HEK293 (cell line): ENCODE data around the gene ANKRD22.

ENCODE experiments used
- CTCF ChIA-PET: fragments of 350-600 bp; formaldehyde crosslinking; extraction: SDS; loops from one replicate; lab custom pipeline; 2021; ENCODE audit warnings: antibody characterized with exemption; lab: Yijun Ruan, JAX
- POLR2A ChIA-PET: fragments of 300-600 bp; formaldehyde crosslinking; extraction: SDS; loops from one replicate; lab custom pipeline; 2020; ENCODE audit warnings: antibody characterized with exemption, inconsistent platforms; lab: Yijun Ruan, JAX
- H3K27ac ChIP-seq: fragments of 200-500 bp; sonication (Bioruptor generic); 2 replicates; pipeline ENCODE4 v1.5.1; 2014; ENCODE audit warnings: low read depth, low read length, control low read depth, inconsistent platforms; ENCODE audit errors: extremely low read depth
- H3K36me3 ChIP-seq, 2 experiments: fragments of 200-500 bp in 1 of 2; sonication (Bioruptor generic) in 1 of 2; 1 replicate in 1 of 2; 2 replicates in 1 of 2; pipeline ENCODE4 v1.5.1; 2014 to 2017; ENCODE audit warnings: inconsistent platforms in 2 of 2, low read length in 2 of 2; ENCODE audit not compliant: control insufficient read depth in 2 of 2, insufficient read depth in 1 of 2
- H3K4me1 ChIP-seq: fragments of 200-500 bp; sonication (Bioruptor generic); 2 replicates; pipeline ENCODE4 v1.5.1; 2014; ENCODE audit warnings: mild to moderate bottlenecking, low read length, inconsistent platforms; ENCODE audit not compliant: control insufficient read depth, insufficient read depth
- H3K4me3 ChIP-seq: 2 replicates; pipeline ENCODE4 v1.5.1; 2011; ENCODE audit warnings: low read depth, mild to moderate bottlenecking, control low read depth, low read length, moderate library complexity
- H3K9me3 ChIP-seq: fragments of 200-500 bp; sonication (Bioruptor generic); 2 replicates; pipeline ENCODE4 v1.5.1; 2014; ENCODE audit warnings: low read depth, low read length, inconsistent platforms; ENCODE audit not compliant: control insufficient read depth, insufficient read depth
- BCL11B ChIP-seq: fragments of 450-650 bp; formaldehyde crosslinking; IDR thresholded peaks from 2 replicates; pipeline ENCODE4 v1.5.1; 2016; ENCODE audit warnings: low read depth, missing biosample characterization, missing genetic modification characterization
- GLI4 ChIP-seq: fragments of 450-650 bp; formaldehyde crosslinking; IDR thresholded peaks from 2 replicates; pipeline ENCODE4 v1.5.1; 2016; ENCODE audit warnings: missing biosample characterization, missing genetic modification characterization
- HIC1 ChIP-seq: fragments of 450-650 bp; formaldehyde crosslinking; IDR thresholded peaks from 2 replicates; pipeline ENCODE4 v1.5.1; 2016; ENCODE audit warnings: missing biosample characterization, missing genetic modification characterization
- KLF17 ChIP-seq: fragments of 450-650 bp; formaldehyde crosslinking; IDR thresholded peaks from 2 replicates; pipeline ENCODE4 v1.5.1; 2016; ENCODE audit warnings: missing biosample characterization, missing genetic modification characterization
- MYNN ChIP-seq: fragments of 450-650 bp; formaldehyde crosslinking; IDR thresholded peaks from 2 replicates; pipeline ENCODE4 v1.5.1; 2016; ENCODE audit warnings: missing biosample characterization, missing genetic modification characterization, borderline replicate concordance
- OSR2 ChIP-seq: fragments of 450-650 bp; formaldehyde crosslinking; IDR thresholded peaks from 2 replicates; pipeline ENCODE4 v1.5.1; 2016; ENCODE audit warnings: missing biosample characterization, missing genetic modification characterization
- PRDM10 ChIP-seq: fragments of 450-650 bp; formaldehyde crosslinking; IDR thresholded peaks from 2 replicates; pipeline ENCODE4 v1.5.1; 2016; ENCODE audit warnings: missing biosample characterization, missing genetic modification characterization
- TRIM28 ChIP-seq: IDR thresholded peaks from 2 replicates; pipeline ENCODE4 v1.6.1; 2011; ENCODE audit warnings: low read length, control low read depth, borderline replicate concordance
- YY2 ChIP-seq: fragments of 450-650 bp; formaldehyde crosslinking; IDR thresholded peaks from 2 replicates; pipeline ENCODE4 v1.5.1; 2016; ENCODE audit warnings: missing biosample characterization, missing genetic modification characterization
- ZNF140 ChIP-seq: fragments of 450-650 bp; formaldehyde crosslinking; IDR thresholded peaks from 2 replicates; pipeline ENCODE4 v1.5.1; 2016; ENCODE audit warnings: missing biosample characterization, missing genetic modification characterization
- ZNF169 ChIP-seq: fragments of 450-650 bp; formaldehyde crosslinking; IDR thresholded peaks from 2 replicates; pipeline ENCODE4 v1.5.1; 2016; ENCODE audit warnings: missing biosample characterization, missing genetic modification characterization
- ZNF266 ChIP-seq: fragments of 450-650 bp; formaldehyde crosslinking; IDR thresholded peaks from 2 replicates; pipeline ENCODE4 v1.5.1; 2016; ENCODE audit warnings: missing biosample characterization, missing genetic modification characterization, low read depth
- ZNF292 ChIP-seq: fragments of 450-650 bp; formaldehyde crosslinking; IDR thresholded peaks from 2 replicates; pipeline ENCODE4 v1.5.1; 2016; ENCODE audit warnings: low read depth, missing biosample characterization, missing genetic modification characterization, borderline replicate concordance
- ZNF311 ChIP-seq: fragments of 450-650 bp; formaldehyde crosslinking; IDR thresholded peaks from 2 replicates; pipeline ENCODE4 v1.5.1; 2017; ENCODE audit warnings: missing biosample characterization, missing genetic modification characterization, borderline replicate concordance
- ZNF433 ChIP-seq: fragments of 450-650 bp; formaldehyde crosslinking; IDR thresholded peaks from 2 replicates; pipeline ENCODE4 v1.5.1; 2016; ENCODE audit warnings: missing biosample characterization, missing genetic modification characterization, low read depth
- ZNF501 ChIP-seq: fragments of 450-650 bp; formaldehyde crosslinking; IDR thresholded peaks from 2 replicates; pipeline ENCODE4 v1.5.1; 2016; ENCODE audit warnings: missing biosample characterization, missing genetic modification characterization
- ZNF585B ChIP-seq: fragments of 450-650 bp; formaldehyde crosslinking; IDR thresholded peaks from 2 replicates; pipeline ENCODE4 v1.5.1; 2016; ENCODE audit warnings: missing biosample characterization, missing genetic modification characterization
- ZNF626 ChIP-seq: fragments of 450-650 bp; sonication (Bioruptor Pico); formaldehyde crosslinking; IDR thresholded peaks from 2 replicates; pipeline ENCODE4 v1.5.1; 2018; ENCODE audit warnings: missing biosample characterization, missing genetic modification characterization, inconsistent platforms
- ZNF660 ChIP-seq: fragments of 450-650 bp; IDR thresholded peaks from 2 replicates; pipeline ENCODE4 v1.5.1; 2018; ENCODE audit warnings: missing biosample characterization, mild to moderate bottlenecking, missing genetic modification characterization
- ZNF843 ChIP-seq: fragments of 450-650 bp; formaldehyde crosslinking; IDR thresholded peaks from 2 replicates; pipeline ENCODE4 v1.5.1; 2016; ENCODE audit warnings: missing biosample characterization, missing genetic modification characterization
- ZSCAN16 ChIP-seq: fragments of 450-650 bp; formaldehyde crosslinking; IDR thresholded peaks from 2 replicates; pipeline ENCODE4 v1.5.1; 2016; ENCODE audit warnings: missing biosample characterization, missing genetic modification characterization
- TF ChIP-seq, protein P1 (sequence below): fragments of 450-650 bp; formaldehyde crosslinking; IDR thresholded peaks from 2 replicates; pipeline ENCODE4 v1.5.1; 2016; ENCODE audit warnings: missing biosample characterization, missing genetic modification characterization
- TF ChIP-seq, protein P2 (sequence below): fragments of 450-650 bp; formaldehyde crosslinking; IDR thresholded peaks from 2 replicates; pipeline ENCODE4 v1.5.1; 2017; ENCODE audit warnings: missing biosample characterization, missing genetic modification characterization

Gene ANKRD22

GRCh38 chr10:88874281-88874680, 22.6 kb upstream of the ANKRD22 start (continued):
- TF ChIP-seq HIC1 (tag by site-specific recombination) (no peak), ZNF169 (tag by site-specific recombination) (no peak), ZNF433 (tag by site-specific recombination) (no peak), ZNF140 (tag by site-specific recombination) (no peak)
- TF ChIP-seq, protein P1, sequence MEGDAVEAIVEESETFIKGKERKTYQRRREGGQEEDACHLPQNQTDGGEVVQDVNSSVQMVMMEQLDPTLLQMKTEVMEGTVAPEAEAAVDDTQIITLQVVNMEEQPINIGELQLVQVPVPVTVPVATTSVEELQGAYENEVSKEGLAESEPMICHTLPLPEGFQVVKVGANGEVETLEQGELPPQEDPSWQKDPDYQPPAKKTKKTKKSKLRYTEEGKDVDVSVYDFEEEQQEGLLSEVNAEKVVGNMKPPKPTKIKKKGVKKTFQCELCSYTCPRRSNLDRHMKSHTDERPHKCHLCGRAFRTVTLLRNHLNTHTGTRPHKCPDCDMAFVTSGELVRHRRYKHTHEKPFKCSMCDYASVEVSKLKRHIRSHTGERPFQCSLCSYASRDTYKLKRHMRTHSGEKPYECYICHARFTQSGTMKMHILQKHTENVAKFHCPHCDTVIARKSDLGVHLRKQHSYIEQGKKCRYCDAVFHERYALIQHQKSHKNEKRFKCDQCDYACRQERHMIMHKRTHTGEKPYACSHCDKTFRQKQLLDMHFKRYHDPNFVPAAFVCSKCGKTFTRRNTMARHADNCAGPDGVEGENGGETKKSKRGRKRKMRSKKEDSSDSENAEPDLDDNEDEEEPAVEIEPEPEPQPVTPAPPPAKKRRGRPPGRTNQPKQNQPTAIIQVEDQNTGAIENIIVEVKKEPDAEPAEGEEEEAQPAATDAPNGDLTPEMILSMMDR: no peak

DNA sequence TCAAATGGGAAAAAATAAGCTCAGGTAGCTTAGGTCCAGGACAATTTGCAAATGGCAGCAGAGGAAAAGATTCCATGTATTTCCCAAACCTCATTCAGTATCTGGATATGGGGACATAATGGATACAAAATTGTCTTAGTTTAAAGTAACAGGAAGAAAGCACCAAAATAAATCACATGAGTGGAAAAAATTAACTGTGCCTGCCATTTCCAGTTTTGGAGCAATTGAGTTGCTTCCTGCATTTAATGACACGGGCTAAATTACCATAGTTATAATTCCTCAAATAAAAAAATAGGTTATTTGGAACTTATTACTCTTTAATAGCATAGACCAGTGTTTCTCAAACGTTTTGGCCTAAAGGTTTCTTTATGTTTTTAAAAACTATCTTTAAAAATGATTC, 22.1 kb upstream of the ANKRD22 start:
- TF ChIP-seq ZNF585B (no peak), ZNF626 (tag by site-specific recombination) (no peak), GLI4 (tag by site-specific recombination) (no peak), TRIM28 (no peak), BCL11B (tag by site-specific recombination) (no peak), OSR2 (tag by site-specific recombination) (no peak), YY2 (tag by site-specific recombination) (no peak), ZNF266 (tag by site-specific recombination) (no peak), KLF17 (tag by site-specific recombination) (no peak), ZSCAN16 (tag by site-specific recombination) (no peak), ZNF843 (tag by site-specific recombination) (no peak), ZNF292 (tag by site-specific recombination) (no peak), ZNF311 (tag by site-specific recombination) (no peak)
- Histone ChIP-seq H3K27ac (no peak overlapping the region), H3K9me3 (no peaks in the 10 kb centered on the region), H3K36me3 (no peaks in the 10 kb centered on the region), H3K4me3 (no peak overlapping the region), H3K4me1 (no peaks in the 10 kb centered on the region)
- POLR2A ChIA-PET: no interaction called here
- CTCF ChIA-PET: interaction anchor here (0.9 to 1.2 kb wide), 3 partner anchors 26 to 61 kb away, joined by 3 to 5 read pairs (median 3); no protein-coding TSS in a partner anchor

- Histone ChIP-seq H3K36me3 (no peaks in the 10 kb centered on the region), H3K9me3 (no peaks in the 10 kb centered on the region), H3K27ac (no peak overlapping the region), H3K4me3 (no peak overlapping the region), H3K4me1 (no peaks in the 10 kb centered on the region)
- ChIA-PET POLR2A (no interaction called here), CTCF (interaction anchor here (0.5 to 2.1 kb wide), 4 partner anchors 62 to 301 kb away, joined by 3 to 6 read pairs (median 4); no protein-coding TSS in a partner anchor)
- TF ChIP-seq ZNF660 (tag by site-specific recombination): no peak
- TF ChIP-seq MYNN: no peak
- TF ChIP-seq, protein P2, sequence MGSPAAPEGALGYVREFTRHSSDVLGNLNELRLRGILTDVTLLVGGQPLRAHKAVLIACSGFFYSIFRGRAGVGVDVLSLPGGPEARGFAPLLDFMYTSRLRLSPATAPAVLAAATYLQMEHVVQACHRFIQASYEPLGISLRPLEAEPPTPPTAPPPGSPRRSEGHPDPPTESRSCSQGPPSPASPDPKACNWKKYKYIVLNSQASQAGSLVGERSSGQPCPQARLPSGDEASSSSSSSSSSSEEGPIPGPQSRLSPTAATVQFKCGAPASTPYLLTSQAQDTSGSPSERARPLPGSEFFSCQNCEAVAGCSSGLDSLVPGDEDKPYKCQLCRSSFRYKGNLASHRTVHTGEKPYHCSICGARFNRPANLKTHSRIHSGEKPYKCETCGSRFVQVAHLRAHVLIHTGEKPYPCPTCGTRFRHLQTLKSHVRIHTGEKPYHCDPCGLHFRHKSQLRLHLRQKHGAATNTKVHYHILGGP (tag by site-specific recombination): no peak
- TF ChIP-seq ZNF501: no peak
- no peak for TF ChIP-seq PRDM10 (tag by site-specific recombination)
Measured at GRCh38 chr10:88870089-88870488, 18.4 kb upstream of the ANKRD22 start.
